MM.1S (cell line): ENCODE results near the gene KCTD17.

ENCODE experiments used
- CTCF ChIP-seq: fragments of 300-600 bp; sonication (generic); IDR thresholded peaks from 2 replicates; pipeline ENCODE4 v1.5.1; 2016; ENCODE audit warnings: antibody characterized with exemption, low read length, mixed read lengths
- EZH2 ChIP-seq: fragments of 300-600 bp; sonication (generic); optimal IDR thresholded peaks from 2 replicates; pipeline ENCODE3; 2017; ENCODE audit warnings: low read depth, mild to moderate bottlenecking, antibody characterized with exemption, low read length, mixed read lengths
- EZH2phosphoT487 ChIP-seq: fragments of 300-600 bp; sonication (generic); IDR thresholded peaks from 2 replicates; pipeline ENCODE4 v1.6.1; 2018; ENCODE audit warnings: antibody characterized with exemption, low read length

- TF ChIP-seq CTCF (no peak), EZH2 (no peak), EZH2phosphoT487 (no peak)
Measured at GRCh38 chr22:37026325-37026724, 25.2 kb upstream of the KCTD17 start.
